A673 (cell line): ENCODE results near the gene HMGXB3. TPM values are rescaled to one million over a fixed set of nuclear protein-coding genes. Genes with fewer than 3 reads are reported as not detected.

ENCODE experiments used
- BruUV-seq: library from RNA; stranded (reverse); fragments of 400-500 nt; replicated peaks from 2 replicates; lab custom pipeline; 2021; lab: Mats Ljungman, UMichigan
- CTCF ChIA-PET: fragments of 300-600 bp; sonication (Branson Sonifier 250); formaldehyde crosslinking; loops from one replicate; lab custom pipeline; 2022; ENCODE audit warnings: antibody characterized with exemption; lab: Charles Lee
- POLR2A ChIA-PET: fragments of 300-600 bp; sonication (Branson Sonifier 250); formaldehyde crosslinking; loops from one replicate; lab custom pipeline; 2022; ENCODE audit warnings: antibody characterized with exemption; ENCODE audit not compliant: low non-redundant PET; lab: Charles Lee
- DNase-seq: peaks from one replicate; pipeline ENCODE4 v3.0.0-alpha.2; 2015; ENCODE audit warnings: low spot score
- H3K27ac ChIP-seq: fragments of 200-600 bp; sonication (generic); 2 replicates; pipeline ENCODE4 v1.5.1; 2016; ENCODE audit warnings: mixed run types, low read depth, mild to moderate bottlenecking, mixed read lengths, antibody characterized with exemption, low read length; ENCODE audit not compliant: poor library complexity, severe bottlenecking
- H3K27me3 ChIP-seq: fragments of 200-600 bp; sonication (generic); replicated peaks from 2 replicates; pipeline ENCODE4 v1.6.1; 2017; ENCODE audit warnings: mixed run types, low read depth, mild to moderate bottlenecking, mixed read lengths, antibody characterized with exemption, low read length; ENCODE audit not compliant: insufficient read depth, poor library complexity
- H3K36me3 ChIP-seq: fragments of 200-600 bp; sonication (generic); 2 replicates; pipeline ENCODE4 v1.6.1; 2016; ENCODE audit warnings: mixed run types, mild to moderate bottlenecking, mixed read lengths, antibody characterized with exemption, low read length; ENCODE audit not compliant: insufficient read depth, poor library complexity, severe bottlenecking
- H3K4me1 ChIP-seq: fragments of 200-600 bp; sonication (generic); 2 replicates; pipeline ENCODE4 v1.6.1; 2017; ENCODE audit warnings: mixed run types, mild to moderate bottlenecking, mixed read lengths, antibody characterized with exemption, low read length; ENCODE audit not compliant: insufficient read depth, poor library complexity, severe bottlenecking
- H3K4me3 ChIP-seq: fragments of 200-600 bp; sonication (generic); 2 replicates; pipeline ENCODE4 v1.5.1; 2016; ENCODE audit warnings: low read depth, mixed run types, mild to moderate bottlenecking, mixed read lengths, low read length; ENCODE audit not compliant: poor library complexity, severe bottlenecking
- H3K9me3 ChIP-seq: fragments of 200-600 bp; sonication (generic); 2 replicates; pipeline ENCODE4 v1.6.1; 2016; ENCODE audit warnings: mixed run types, low read depth, mild to moderate bottlenecking, mixed read lengths, antibody characterized with exemption, low read length; ENCODE audit not compliant: poor library complexity, severe bottlenecking
- CTCF ChIP-seq: fragments of 300-800, 200-600 bp; sonication (generic); conservative IDR thresholded peaks from 2 replicates; pipeline ENCODE4 v1.5.1; 2017; ENCODE audit warnings: low read depth, mild to moderate bottlenecking, antibody characterized with exemption, low read length, moderate library complexity, mixed read lengths
- EZH2 ChIP-seq: fragments of 200-600 bp; sonication (generic); IDR thresholded peaks from 2 replicates; pipeline ENCODE4 v1.6.1; 2017; ENCODE audit warnings: borderline replicate concordance, low read depth, mild to moderate bottlenecking, mixed read lengths, antibody characterized with exemption, low read length; ENCODE audit not compliant: poor library complexity, severe bottlenecking
- intact Hi-C: fragments of 100-400 bp; cut with micrococcal nuclease; formaldehyde crosslinking; loops from one replicate; pipeline ENCODE4 v1.10.0; 2022; ENCODE audit not compliant: unreplicated experiment
- total RNA-seq: library from RNA; stranded (reverse); gene quantifications from 2 replicates; pipeline ENCODE4 v1.2.3, GENCODE V29; 2021

The HMGXB3 gene
- total RNA-seq, 1 experiment from 2014 or later, result 52.6 TPM

- POLR2A ChIA-PET, result no interaction called here
- intact Hi-C loops, result no loop called here
- H3K4me1 ChIP-seq, result no peaks in the 10 kb centered on the region
- no peaks in the 10 kb centered on the region for H3K27me3 ChIP-seq
- no peak overlapping the region for H3K27ac ChIP-seq
- TF ChIP-seq CTCF, result no peak
- TF ChIP-seq EZH2, result no peak
- H3K4me3 ChIP-seq, result no peak overlapping the region
- CTCF ChIA-PET, result no interaction called here
- DNase-seq, result no peak
- H3K9me3 ChIP-seq, result no peaks in the 10 kb centered on the region
- no TSS peak for BruUV-seq
- H3K36me3 ChIP-seq, result no peaks in the 10 kb centered on the region
These were observed 74.7 kb downstream of the HMGXB3 start for GRCh38 chr5:150075233-150075632.

DNA sequence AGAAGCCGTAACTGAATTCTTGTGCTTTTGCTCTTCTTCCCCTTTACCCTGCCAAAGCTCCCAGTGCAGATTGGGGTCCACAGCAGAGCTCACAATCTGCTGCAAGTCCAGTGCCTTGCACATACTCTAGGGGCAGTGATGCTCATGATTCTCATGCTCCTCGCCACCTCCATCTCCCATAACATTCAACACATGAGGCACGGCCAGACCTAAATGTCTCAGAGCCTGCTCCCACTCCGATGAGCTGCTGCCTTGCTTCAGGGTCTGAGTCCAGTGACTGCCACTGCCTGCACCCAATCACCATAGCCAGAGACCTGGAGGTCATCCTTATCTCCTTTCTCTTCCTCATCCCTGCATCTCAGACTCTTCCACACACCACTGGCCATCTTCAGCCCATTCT lies 75.3 kb downstream of the HMGXB3 start:
- Histone ChIP-seq H3K27ac (no peak overlapping the region), H3K4me1 (no peaks in the 10 kb centered on the region), H3K36me3 (no peaks in the 10 kb centered on the region), H3K9me3 (no peaks in the 10 kb centered on the region), H3K4me3 (no peak overlapping the region), H3K27me3 (no peaks in the 10 kb centered on the region)
- ChIA-PET POLR2A (no interaction called here), CTCF (no interaction called here)
- intact Hi-C loops, result no loop called here
- no peak for TF ChIP-seq CTCF
- TF ChIP-seq EZH2, result no peak
- BruUV-seq, result no TSS peak
- no peak for DNase-seq

DNA sequence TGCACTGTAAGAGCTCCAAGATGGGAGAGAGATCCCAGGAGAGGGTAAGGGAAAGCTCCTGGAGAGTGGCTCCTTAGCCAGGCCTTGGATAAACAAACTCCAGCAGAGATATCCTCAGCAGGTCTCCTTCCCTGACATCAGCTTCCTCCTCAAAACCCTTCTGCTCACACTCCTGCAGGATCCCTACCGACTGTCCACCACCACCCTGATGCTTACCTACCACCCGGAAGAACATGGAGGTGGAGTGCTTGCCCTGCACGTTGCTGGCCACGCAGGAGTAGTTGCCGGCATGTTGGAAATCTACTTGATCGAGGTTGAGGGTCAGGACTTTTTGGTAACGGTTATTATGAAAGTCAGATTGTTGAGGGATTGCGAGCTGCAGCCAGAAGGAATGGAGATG lies 76.5 kb downstream of the HMGXB3 start:
- CTCF ChIA-PET, result interaction anchor here (0.6 kb wide), 1 partner anchor 57 kb away, joined by 4 read pairs; no protein-coding TSS in a partner anchor
- intact Hi-C loops, result no loop called here
- POLR2A ChIA-PET, result no interaction called here
- BruUV-seq, result no TSS peak
- no peaks in the 10 kb centered on the region for H3K36me3 ChIP-seq
- H3K4me1 ChIP-seq, result no peaks in the 10 kb centered on the region
- DNase-seq, result no peak
- no peak overlapping the region for H3K27ac ChIP-seq
- no peak overlapping the region for H3K4me3 ChIP-seq
- no peaks in the 10 kb centered on the region for H3K9me3 ChIP-seq
- no peak for TF ChIP-seq EZH2
- no peak for TF ChIP-seq CTCF
- H3K27me3 ChIP-seq, result no peaks in the 10 kb centered on the region
